Suprapubic skin (tissue), 4 donors: ENCODE measurements around the gene METTL9.

Experiments
- CTCF ChIP-seq, 2 donors: fragments of 200-600 bp in 1 of 2; fragments of 450-650 bp in 1 of 2; sonication (generic) in 1 of 2; IDR thresholded peaks; one replicate each; pipeline ENCODE4 v1.5.1; 2016 to 2019; ENCODE audit warnings: antibody characterized with exemption in 2 of 2, mild to moderate bottlenecking in 1 of 2, moderate library complexity in 1 of 2
- POLR2A ChIP-seq, 2 donors: fragments of 450-650 bp; IDR thresholded peaks; one replicate each; pipeline ENCODE4 v1.6.1; 2017; ENCODE audit warnings: antibody characterized with exemption in 2 of 2, mild to moderate bottlenecking in 2 of 2, moderate library complexity in 2 of 2
- POLR2AphosphoS5 ChIP-seq, 3 donors: sonication (generic); formaldehyde crosslinking; IDR thresholded peaks; one replicate each; pipeline ENCODE4 v1.6.1; 2017; ENCODE audit warnings: antibody characterized with exemption in 3 of 3

GRCh38 chr16:21600031-21600773 is 825 bp downstream of the METTL9 start:
- TF ChIP-seq POLR2A (IDR thresholded peaks at IDR 0.05) (no peak), CTCF (IDR thresholded peaks at IDR 0.05) (no peak), POLR2AphosphoS5 (IDR thresholded peaks at IDR 0.05) (no peak)
